Activated T-cell treated with anti-CD3 and anti-CD28 coated beads for 1 hour (primary cell): Measurements from ENCODE around the gene IQGAP2.
"Not testable (repeated sequence)": the region's sequence is repeated elsewhere in the genome, so short reads cannot be mapped to it uniquely, and the experiment has no call there.

Source experiments
- DNase-seq: peaks from one replicate; pipeline ENCODE4 v3.0.0-alpha.2; 2020; ENCODE audit warnings: low read depth

Gene IQGAP2

GRCh38 chr5:76579166-76579937, 176.3 kb downstream of the IQGAP2 start:
- no peak for DNase-seq

- DNase-seq = no peak
Observed at GRCh38 chr5:76580981-76581380, 177.9 kb downstream of the IQGAP2 start.

- DNase-seq = no peak
Observed at GRCh38 chr5:76582230-76583162, 179.4 kb downstream of the IQGAP2 start.

- no peak for DNase-seq
Observed at GRCh38 chr5:76583163-76584047, 180.3 kb downstream of the IQGAP2 start.

- DNase-seq = no peak
Observed at GRCh38 chr5:76585783-76586217, 182.7 kb downstream of the IQGAP2 start.

GRCh38 chr5:76586531-76586930, 183.4 kb downstream of the IQGAP2 start:
- no peak for DNase-seq

- no peak for DNase-seq
Observed at GRCh38 chr5:76590027-76590426, 186.9 kb downstream of the IQGAP2 start.

GRCh38 chr5:76591366-76591765, 188.3 kb downstream of the IQGAP2 start:
- no peak for DNase-seq

GRCh38 chr5:76592692-76593091, 189.6 kb downstream of the IQGAP2 start:
- no peak for DNase-seq

GRCh38 chr5:76594107-76594506, 191.0 kb downstream of the IQGAP2 start:
- DNase-seq = no peak

GRCh38 chr5:76595755-76596481, 192.8 kb downstream of the IQGAP2 start:
- no peak for DNase-seq

- DNase-seq = no peak
Observed at GRCh38 chr5:76598531-76598930, 195.4 kb downstream of the IQGAP2 start.

GRCh38 chr5:76600716-76601115, 197.6 kb downstream of the IQGAP2 start:
- no peak for DNase-seq

- no peak for DNase-seq
Observed at GRCh38 chr5:76601470-76601869, 198.4 kb downstream of the IQGAP2 start.

GRCh38 chr5:76602094-76602726, 199.1 kb downstream of the IQGAP2 start:
- DNase-seq = no peak

GRCh38 chr5:76603991-76604390, 200.9 kb downstream of the IQGAP2 start:
- not testable (repeated sequence) for DNase-seq

- DNase-seq = no peak
Observed at GRCh38 chr5:76604838-76605237, 201.8 kb downstream of the IQGAP2 start.

- no peak for DNase-seq
Observed at GRCh38 chr5:76606701-76607100, 203.6 kb downstream of the IQGAP2 start.

GRCh38 chr5:76607353-76607871, 204.3 kb downstream of the IQGAP2 start:
- no peak for DNase-seq

- no peak for DNase-seq
Observed at GRCh38 chr5:76608833-76609232, 205.7 kb downstream of the IQGAP2 start.

GRCh38 chr5:76610196-76610595, 207.1 kb downstream of the IQGAP2 start:
- no peak for DNase-seq
